Activated T-cell treated with anti-CD3 and anti-CD28 coated beads for 48 hours (primary cell): ENCODE data around the gene CRIM1.

Source experiments
- DNase-seq: peaks from one replicate; pipeline ENCODE4 v3.0.0-alpha.2; 2020; ENCODE audit warnings: low read depth

CRIM1 gene

GRCh38 chr2:36554531-36554930 lies 199.0 kb downstream of the CRIM1 start:
- no peak for DNase-seq

- no peak for DNase-seq
Measured at GRCh38 chr2:36555789-36556188, 200.2 kb downstream of the CRIM1 start.

DNA sequence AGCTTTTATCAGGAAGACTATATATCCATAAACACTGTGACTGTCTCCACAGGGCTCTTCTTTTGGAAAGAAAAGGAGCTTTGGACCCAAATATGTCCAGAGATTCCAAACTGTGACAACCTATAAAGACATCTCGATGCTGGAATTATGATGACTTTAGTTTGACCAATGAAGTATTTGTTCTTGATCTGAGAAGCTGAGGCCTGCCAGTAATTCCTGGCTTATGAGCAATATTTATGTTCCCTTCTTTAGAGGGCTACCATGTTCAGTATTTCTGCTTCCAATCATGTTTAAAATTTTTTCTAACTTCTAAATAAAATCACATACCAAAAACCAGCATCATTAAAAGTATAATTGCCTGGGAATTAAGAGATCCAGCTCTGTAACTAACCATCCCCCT lies 201.3 kb downstream of the CRIM1 start:
- no peak for DNase-seq

DNA sequence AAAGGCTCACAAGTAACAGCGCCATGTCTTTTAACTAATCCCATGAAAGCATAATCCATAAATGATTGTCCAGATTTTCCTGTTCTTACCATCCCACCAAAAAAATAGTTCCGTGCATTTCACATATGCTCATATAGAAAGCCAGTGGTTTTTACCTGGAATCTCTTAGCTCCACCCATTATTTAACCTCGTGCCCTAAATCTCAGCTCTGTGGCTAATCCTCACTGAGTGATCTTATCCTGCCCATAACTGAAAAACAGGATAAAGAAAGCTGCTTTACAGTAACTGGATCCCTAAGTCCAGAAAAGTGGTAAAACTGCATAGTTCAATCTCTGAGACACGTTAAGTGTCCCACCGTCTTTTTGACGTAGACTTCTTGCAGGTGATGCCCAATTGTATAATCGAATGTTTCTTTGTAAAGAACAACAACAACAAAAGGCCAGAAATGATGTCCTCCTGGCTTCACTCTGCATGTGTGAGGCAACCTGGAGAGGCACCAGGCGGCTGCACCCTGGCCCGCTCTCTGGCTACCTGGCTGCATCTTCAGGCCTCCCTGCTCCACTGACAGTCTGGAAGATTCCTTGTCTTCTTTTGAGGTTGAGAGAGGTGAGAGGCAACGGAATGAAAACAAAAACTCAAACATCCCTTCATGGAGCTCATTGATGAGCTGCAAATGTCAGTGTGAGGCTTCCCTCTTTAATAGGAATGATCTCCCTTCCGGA lies 203.8 kb downstream of the CRIM1 start:
- DNase-seq: no peak

DNA sequence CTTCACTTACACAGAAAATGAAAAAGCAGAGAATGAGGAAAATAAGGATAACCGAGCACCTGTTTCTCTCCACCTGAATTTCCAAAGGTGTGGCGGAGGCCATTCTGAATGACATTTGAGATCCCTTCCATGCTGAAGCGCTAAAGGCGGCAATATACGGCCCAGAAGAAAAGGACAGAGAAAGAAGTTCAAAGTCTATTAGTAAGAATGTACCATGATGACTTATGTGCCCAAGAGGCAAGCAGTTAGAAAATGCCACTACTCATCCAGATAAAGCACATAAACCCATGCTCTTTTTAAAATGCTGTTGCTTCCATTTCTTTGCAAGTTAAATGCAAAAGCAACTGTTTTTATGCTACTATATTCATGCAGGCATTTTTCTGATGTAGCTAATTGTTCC lies 205.1 kb downstream of the CRIM1 start:
- no peak for DNase-seq

DNA sequence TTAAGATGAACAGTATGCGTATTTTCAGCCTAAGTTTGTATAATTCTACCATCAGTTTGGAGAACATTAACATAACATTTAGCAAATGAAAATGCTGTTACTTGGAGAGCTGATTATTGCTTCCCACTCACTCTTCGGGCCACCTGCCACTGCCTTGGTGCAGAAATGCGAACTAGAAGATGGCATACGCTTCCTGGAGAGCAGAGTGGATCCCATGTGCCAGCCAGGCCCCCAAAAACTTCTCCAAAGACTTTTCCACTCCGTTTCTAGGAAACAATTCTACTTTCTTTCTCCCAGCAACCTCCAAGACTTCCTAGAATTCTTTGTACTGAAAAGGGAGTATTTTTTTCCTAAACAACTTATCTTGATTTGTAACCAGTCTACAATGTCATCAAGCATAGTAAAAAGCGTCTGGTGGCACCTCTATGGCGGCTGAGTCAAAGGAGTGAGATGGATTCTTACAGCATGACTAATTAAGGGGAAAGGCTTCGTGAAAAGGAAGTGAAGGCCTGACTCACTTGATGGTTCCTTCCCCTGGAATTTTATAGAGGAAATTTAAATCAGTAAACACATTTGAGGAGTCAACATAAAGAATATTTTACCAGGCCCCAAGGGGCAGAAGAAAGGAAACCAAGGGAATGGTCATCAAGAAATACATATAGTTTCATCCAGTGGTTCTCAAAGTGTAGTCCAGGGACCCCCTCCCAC lies 205.8 kb downstream of the CRIM1 start:
- DNase-seq: no peak

GRCh38 chr2:36562240-36562639 lies 206.7 kb downstream of the CRIM1 start:
- no peak for DNase-seq

GRCh38 chr2:36562973-36563532 lies 207.5 kb downstream of the CRIM1 start:
- no peak for DNase-seq

DNA sequence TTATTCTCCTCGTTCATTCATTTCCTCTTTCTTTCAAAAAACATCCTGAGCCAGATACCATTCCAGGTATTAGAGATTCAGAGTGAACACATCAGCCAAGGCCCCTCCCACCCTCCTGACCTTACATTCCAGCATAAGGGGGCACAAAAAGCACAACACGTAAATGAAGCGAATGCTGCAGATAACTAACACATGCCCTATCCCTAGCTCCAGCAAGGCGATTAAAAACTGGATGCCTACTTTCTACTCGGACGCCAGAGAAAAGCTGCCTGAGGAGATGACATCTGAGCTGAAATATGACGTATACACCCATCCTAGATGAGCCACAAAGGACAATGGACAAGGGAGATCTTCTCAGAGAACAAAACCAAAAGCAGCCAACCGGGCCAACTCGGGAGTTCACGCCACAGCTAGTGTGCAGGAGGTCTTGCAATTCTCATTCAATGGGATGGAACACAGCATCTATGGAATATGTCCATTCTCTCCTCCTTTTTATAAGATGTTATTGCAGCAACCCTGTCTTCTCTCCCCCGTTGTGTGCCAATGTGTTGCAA lies 208.9 kb downstream of the CRIM1 start:
- DNase-seq: no peak

DNA sequence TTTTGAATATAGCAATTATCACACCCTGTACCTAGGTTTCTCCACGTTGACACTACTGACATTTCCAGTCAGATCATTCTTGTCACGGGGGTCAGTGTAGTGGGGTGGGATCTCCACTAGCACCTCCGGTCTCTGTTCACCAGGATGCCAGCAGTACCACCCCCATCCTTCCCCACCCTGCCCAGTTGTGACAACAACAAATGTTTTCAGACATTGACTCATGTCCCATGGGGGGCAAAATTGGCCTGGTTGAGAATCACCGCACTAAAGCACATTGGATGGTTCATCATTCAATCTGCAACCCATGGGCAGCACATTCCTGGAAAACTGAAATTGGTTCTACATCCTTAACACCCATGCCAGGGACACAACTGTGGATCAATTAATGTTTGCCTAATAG lies 210.1 kb downstream of the CRIM1 start:
- no peak for DNase-seq

- DNase-seq: no peak
Measured at GRCh38 chr2:36566887-36567286, 211.3 kb downstream of the CRIM1 start.

DNA sequence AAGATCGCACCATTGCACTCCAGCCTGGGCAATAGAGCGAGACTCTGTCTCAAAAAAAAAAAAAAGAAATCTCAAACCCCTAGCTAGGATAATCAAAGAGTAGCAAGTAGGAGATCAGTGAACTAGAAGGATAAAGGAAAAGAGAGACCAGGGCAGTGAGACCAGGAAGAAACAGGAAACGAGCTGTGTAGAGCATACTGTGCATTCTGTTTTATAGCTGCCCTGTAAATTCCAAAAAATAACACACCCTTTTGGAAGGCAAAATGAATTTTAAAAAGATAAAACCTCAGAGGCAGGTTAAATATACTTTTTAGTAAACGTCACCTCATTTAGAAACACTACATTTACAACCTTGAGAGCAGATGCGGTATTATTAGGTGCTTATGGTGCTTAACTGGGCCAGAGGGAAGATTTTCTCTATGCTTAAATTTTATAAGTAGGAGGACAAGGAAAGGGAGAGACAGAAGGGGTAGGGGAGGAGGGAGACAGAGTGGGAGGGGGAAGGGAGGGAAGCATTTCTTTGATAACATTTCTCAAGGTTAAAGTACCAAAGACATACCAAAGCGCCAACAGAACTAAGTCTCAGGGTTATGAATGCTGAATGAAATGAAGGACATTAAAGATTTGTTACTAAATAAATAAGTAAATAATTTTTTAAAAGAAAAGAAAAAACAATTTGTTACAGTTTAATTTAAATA lies 212.3 kb downstream of the CRIM1 start:
- DNase-seq: no peak

GRCh38 chr2:36568516-36569246 lies 213.1 kb downstream of the CRIM1 start:
- no peak for DNase-seq

DNA sequence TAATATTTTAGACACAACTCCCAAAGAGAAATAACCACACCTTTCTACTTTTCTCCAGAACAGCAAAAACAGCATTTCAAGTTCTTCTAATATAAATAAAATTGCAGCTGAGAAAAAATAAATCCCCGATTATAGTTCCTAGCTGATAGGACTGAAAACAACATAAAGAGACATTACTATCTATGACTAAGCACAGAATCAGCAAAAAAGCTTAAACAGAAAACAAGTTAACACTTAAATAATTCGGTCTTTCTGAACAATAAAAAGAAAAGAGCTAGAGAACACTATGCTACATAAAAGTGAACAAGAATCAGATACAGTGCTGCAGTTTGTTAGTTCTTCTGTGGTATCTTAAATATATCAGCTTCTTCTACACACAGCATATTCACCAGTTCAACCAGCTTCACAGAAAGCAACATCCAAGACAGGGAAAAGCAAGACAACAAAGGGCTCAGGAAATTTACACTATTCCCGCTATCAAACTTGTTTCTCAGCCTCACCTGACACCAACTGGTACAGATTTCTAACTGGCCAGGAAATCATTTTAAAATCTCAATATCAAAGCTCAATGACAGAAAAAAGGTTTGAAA lies 213.8 kb downstream of the CRIM1 start:
- DNase-seq: no peak

DNA sequence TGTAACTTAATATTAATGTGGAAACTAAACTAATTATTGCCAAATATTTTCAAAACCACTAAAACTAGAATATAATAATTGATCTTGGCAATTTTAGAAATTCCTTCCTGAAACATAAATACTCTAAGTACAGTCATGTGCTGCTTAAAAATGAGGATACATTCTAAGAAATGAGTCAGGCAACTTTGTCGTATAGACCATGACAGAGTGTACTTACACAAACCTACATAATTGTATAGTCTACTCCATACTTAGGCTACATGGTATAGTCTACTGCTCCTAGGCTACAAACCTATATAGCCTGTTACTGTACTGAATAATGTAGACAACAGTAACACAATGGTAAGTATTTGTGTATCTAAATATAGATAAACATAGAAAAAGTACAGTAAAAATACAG lies 214.8 kb downstream of the CRIM1 start:
- no peak for DNase-seq

DNA sequence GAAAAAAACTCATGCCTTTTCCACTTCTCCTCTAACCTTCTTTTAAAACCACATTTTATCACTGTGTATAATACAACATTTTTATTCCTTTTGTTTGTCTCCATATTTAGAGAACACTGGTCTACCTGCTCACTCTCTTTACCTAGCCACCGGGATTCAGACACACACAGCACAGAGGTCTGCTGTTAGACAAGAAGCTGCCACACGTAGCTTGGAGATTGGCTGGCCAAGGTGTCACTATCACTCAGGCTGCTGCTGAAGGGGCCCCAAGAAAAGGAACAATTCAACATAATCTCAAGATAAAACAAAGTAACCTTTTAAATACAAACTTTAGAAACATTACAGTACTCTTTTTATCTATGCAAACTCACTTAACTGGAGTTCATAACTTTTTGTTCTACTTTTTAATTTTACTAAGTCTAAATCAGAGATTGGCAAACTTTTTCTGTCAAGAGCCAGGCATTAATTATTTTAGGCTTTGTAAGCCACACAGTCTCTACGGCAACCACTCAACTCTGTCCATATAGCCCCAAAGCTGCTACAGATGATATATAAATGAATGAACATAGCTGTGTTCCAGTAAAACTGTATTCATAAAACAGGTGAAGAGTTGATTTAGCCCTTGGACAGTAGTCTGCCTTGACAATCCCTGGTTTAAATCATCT lies 216.6 kb downstream of the CRIM1 start:
- DNase-seq: no peak

DNA sequence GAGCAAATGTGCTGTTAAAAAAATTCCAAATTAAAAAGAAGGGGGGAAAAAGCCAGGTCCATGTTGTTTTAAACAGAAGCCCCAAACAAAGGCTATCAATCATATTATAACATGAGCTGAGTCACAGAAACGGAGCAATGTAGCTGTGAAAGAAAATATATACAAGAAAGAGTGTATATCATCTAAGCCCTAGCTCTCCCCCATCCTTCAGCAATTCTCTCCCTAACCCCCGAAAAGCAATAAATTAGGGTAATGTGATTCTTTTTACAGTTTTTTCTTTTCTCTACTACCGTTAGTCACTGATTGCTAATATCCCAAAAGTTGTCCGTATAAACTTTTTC lies 217.1 kb downstream of the CRIM1 start:
- no peak for DNase-seq

GRCh38 chr2:36573165-36573564 lies 217.6 kb downstream of the CRIM1 start:
- DNase-seq: no peak

GRCh38 chr2:36574560-36574959 lies 219.0 kb downstream of the CRIM1 start:
- no peak for DNase-seq

DNA sequence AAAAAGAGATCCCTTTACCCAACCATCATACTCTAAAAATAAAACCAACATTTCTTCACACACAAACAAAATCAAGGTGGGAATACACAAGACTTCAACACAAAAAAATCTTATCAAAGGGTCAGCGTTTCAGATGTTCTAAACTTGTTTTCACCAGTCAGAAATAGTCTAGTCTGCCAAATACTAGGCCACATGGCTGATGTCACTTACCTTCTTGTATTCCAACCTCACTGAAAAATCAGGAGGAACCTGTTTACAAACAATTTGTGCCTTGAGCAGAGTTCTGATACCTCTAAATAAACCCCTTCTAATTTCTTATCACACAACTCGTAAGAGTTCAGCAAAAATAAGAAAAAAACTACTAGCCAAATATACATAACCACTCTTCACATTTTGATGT lies 222.3 kb downstream of the CRIM1 start:
- no peak for DNase-seq
